Activated CD8-positive, alpha-beta T cell treated with anti-CD3 and anti-CD28 coated beads for 36 hours (primary cell): Measurements from ENCODE around the gene PRKAB2. TPM values are rescaled to one million over a fixed set of nuclear protein-coding genes. Genes with fewer than 3 reads are reported as not detected.

ENCODE experiments used
- ATAC-seq: fragments of 200-7000 bp; cut with Tn5 transposase; one replicate; pipeline ENCODE4 v1.10.0; 2021; ENCODE audit warnings: mild to moderate bottlenecking, moderate library complexity
- CTCF ChIA-PET: fragments of 350-600 bp; sonication (Branson Sonifier 250); formaldehyde crosslinking; loops from one replicate; lab custom pipeline; 2021; ENCODE audit warnings: antibody characterized with exemption; lab: Charles Lee
- POLR2A ChIA-PET: fragments of 350-600 bp; sonication (Branson Sonifier 250); formaldehyde crosslinking; loops from one replicate; lab custom pipeline; 2021; ENCODE audit warnings: antibody characterized with exemption; lab: Charles Lee
- DNase-seq: peaks from one replicate; pipeline ENCODE4 v3.0.0-alpha.2; 2020
- H3K27ac Mint-ChIP-seq: one replicate; pipeline ENCODE4 v1.8.0; 2021; ENCODE audit warnings: mild to moderate bottlenecking, mixed read lengths
- H3K27me3 Mint-ChIP-seq: one replicate; pipeline ENCODE4 v1.8.0; 2021; ENCODE audit warnings: mixed read lengths
- H3K36me3 Mint-ChIP-seq: one replicate; pipeline ENCODE4 v1.8.0; 2021; ENCODE audit warnings: low read depth, mixed read lengths
- H3K4me1 Mint-ChIP-seq: one replicate; pipeline ENCODE4 v1.8.0; 2021; ENCODE audit warnings: low read depth, mixed read lengths
- H3K4me3 Mint-ChIP-seq: one replicate; pipeline ENCODE4 v1.8.0; 2021; ENCODE audit warnings: mild to moderate bottlenecking, moderate library complexity, mixed read lengths
- H3K9me3 Mint-ChIP-seq: one replicate; pipeline ENCODE4 v1.8.0; 2021; ENCODE audit warnings: mixed read lengths
- intact Hi-C: fragments of 100-400 bp; cut with micrococcal nuclease; formaldehyde crosslinking; loops from one replicate; pipeline ENCODE4 v1.10.0; 2022
- total RNA-seq, 2 experiments: library from RNA; stranded (reverse); gene quantifications; one replicate each; pipeline ENCODE4 v1.2.3, GENCODE V29; 2021
- TF ChIP-seq, protein P1 (sequence below): fragments of 200-600 bp; IDR thresholded peaks from one replicate; pipeline ENCODE4 v1.8.0; 2022; ENCODE audit warnings: antibody characterized with exemption, mild to moderate bottlenecking

PRKAB2 gene
- total RNA-seq, 2 experiments from 2014 or later: 5.8 to 6.4 TPM

DNA sequence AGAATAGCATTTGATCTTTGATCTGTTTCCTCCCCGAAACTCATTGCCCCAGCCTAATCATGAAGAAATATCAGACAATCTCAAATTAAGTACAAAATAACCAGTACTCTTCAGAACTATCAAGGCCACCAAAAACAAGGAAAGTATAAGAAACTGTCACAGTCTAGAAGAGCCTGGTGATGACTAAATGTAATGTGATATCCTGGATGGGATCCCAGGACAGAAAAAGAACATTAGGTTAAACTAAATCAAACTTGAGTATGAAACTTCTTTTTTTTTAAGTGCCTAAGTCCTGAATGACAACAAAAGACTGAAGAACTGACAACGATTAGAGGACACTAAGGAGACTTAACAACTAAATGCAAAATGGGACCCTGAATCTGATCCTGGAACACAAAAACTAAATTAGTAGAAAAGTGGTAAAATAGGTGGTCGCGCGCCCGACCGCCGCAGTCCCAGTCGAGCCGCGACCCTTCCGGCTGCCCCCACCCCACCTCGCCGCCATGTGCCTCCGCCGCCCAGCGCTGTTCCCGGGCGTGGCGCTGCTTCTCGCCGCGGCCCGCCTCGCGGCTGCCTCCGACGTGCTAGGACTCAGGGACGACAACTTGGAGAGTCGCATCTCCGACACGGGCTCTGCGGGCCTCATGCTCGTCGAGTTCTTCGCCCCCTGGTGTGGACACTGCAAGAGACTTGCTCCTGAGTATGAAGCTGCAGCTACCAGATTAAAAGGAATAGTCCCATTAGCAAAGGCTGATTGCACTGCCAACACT is 5.5 kb upstream of the PRKAB2 start:
- POLR2A ChIA-PET: interaction anchor here (0.9 kb wide), 1 partner anchor 94 kb away, joined by 3 read pairs; no protein-coding TSS in a partner anchor
- no peak for ATAC-seq
- TF ChIP-seq, protein P1, sequence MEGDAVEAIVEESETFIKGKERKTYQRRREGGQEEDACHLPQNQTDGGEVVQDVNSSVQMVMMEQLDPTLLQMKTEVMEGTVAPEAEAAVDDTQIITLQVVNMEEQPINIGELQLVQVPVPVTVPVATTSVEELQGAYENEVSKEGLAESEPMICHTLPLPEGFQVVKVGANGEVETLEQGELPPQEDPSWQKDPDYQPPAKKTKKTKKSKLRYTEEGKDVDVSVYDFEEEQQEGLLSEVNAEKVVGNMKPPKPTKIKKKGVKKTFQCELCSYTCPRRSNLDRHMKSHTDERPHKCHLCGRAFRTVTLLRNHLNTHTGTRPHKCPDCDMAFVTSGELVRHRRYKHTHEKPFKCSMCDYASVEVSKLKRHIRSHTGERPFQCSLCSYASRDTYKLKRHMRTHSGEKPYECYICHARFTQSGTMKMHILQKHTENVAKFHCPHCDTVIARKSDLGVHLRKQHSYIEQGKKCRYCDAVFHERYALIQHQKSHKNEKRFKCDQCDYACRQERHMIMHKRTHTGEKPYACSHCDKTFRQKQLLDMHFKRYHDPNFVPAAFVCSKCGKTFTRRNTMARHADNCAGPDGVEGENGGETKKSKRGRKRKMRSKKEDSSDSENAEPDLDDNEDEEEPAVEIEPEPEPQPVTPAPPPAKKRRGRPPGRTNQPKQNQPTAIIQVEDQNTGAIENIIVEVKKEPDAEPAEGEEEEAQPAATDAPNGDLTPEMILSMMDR: no peak
- Mint-ChIP-seq H3K9me3 (peaks cover 13% of the 10 kb centered on the region), H3K4me3 (no peak overlapping the region), H3K4me1 (peaks cover 11% of the 10 kb centered on the region), H3K27me3 (no peaks in the 10 kb centered on the region), H3K36me3 (peaks cover 24% of the 10 kb centered on the region), H3K27ac (no peak overlapping the region)
- intact Hi-C loops: no loop called here
- no peak for DNase-seq
- CTCF ChIA-PET: interaction anchor here (1.6 kb wide), 1 partner anchor 12 kb away, joined by 4 read pairs; no protein-coding TSS in a partner anchor

DNA sequence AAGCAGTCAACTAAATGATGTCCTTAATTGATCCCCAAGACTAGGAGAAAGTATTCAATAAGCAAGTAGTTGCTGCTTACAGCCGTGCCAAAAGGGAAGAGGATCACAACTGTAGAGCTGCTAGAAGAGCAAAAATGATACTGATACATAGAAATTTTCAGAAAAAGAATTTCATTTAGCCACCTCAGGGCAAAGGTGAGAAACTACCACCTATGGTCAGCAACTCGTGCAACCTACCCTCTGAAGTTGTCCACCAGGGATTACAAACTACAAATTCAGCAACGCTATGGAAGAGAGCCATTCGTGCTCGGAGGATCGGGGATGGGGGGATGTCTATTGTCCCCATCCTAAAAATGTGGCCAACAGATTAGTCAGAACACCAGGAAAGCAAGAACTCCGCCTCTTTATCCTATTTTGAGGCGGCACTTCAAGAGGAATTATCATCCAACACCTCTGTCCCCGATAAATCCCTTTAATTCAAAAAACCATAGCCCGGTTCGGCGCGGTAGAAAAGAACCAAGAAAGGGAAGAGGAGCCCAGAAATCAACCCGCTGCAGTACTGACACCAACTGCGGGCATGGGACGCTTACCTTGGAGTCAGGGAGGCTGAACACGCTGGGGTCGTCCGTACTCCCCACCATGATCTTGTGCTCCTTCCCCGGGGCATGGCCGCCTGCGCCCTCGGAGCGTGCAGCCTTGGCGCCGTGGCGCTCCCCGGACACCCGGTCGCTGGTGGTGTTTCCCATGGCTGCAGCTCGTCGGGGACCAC is 687 bp downstream of the PRKAB2 start:
- intact Hi-C loops: loop anchor here (2.0 to 5.0 kb wide), 2 partner anchors 56 to 71 kb away; partner anchors contain the start of genes CHD1L and FMO5
- H3K4me1 Mint-ChIP-seq: peaks cover 38% of the 10 kb centered on the region
- no peak for ATAC-seq
- H3K36me3 Mint-ChIP-seq: peaks cover 19% of the 10 kb centered on the region
- no peaks in the 10 kb centered on the region for H3K27me3 Mint-ChIP-seq
- TF ChIP-seq, protein P1: no peak
- H3K4me3 Mint-ChIP-seq: peak overlapping the region; percentile 98
- DNase-seq: no peak
- CTCF ChIA-PET: interaction anchor here (0.8 to 6.6 kb wide), 4 partner anchors 10 to 72 kb away, joined by 3 to 80 read pairs (median 4); partner anchors contain the start of gene CHD1L
- H3K9me3 Mint-ChIP-seq: peaks cover 3% of the 10 kb centered on the region
- peak overlapping the region; percentile 89 for H3K27ac Mint-ChIP-seq
- POLR2A ChIA-PET: interaction anchor here (0.8 to 7.1 kb wide), 4 partner anchors 9 to 87 kb away, joined by 3 to 76 read pairs (median 6); no protein-coding TSS in a partner anchor

DNA sequence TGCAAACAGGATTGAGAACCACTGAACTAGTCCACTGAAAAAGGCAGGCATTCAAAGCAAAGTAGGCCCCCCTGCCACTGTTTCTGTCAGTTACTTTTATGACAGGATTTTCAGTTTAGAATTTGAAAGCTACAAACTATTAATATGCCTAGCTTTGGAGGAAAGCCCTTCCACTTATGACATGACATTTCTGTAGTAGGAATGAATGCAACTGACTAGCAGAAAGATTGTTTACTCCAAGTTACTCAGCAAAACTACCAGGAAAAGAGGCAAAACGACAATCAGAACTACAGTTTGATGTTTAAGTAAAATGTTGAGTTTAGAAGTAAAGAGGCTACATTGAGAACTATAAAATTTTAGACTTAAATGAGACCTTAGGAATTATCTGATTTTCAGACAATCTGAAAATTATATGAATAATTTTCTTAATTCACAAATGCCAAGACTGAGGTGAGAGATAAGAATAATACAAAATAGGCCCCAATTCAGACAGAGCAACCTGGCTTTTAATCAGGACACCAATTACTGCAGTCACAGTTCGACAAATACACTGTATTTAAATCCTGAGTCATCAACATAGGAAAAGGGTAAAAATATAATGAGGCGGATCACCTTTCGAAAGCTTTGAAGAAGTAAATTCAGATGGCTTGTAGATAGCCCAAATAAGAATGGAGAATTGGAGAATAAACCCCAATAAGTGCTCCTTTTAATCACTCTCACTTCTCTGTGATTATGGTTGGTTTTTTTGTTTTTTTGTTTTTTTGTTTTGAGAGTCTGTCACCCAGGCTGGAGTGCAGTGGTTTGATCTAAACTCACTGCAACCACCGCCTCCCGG is 2.2 kb downstream of the PRKAB2 start:
- intact Hi-C loops: loop anchor here (5.0 kb wide), 1 partner anchor 57 kb away; the partner anchor contains the start of gene FMO5
- H3K4me3 Mint-ChIP-seq: peak overlapping the region; percentile 98
- no peak for DNase-seq
- ChIA-PET POLR2A (interaction anchor here (7.1 kb wide), 1 partner anchor 85 kb away, joined by 76 read pairs; no protein-coding TSS in a partner anchor), CTCF (interaction anchor here (1.0 to 6.6 kb wide), 3 partner anchors 9 to 73 kb away, joined by 3 to 80 read pairs (median 6); partner anchors contain the start of gene CHD1L)
- H3K27me3 Mint-ChIP-seq: no peaks in the 10 kb centered on the region
- TF ChIP-seq, protein P1: no peak
- no peak overlapping the region for H3K27ac Mint-ChIP-seq
- no peak for ATAC-seq
- peaks cover 18% of the 10 kb centered on the region for H3K36me3 Mint-ChIP-seq
- H3K4me1 Mint-ChIP-seq: peaks cover 38% of the 10 kb centered on the region
- peaks cover 3% of the 10 kb centered on the region for H3K9me3 Mint-ChIP-seq

DNA sequence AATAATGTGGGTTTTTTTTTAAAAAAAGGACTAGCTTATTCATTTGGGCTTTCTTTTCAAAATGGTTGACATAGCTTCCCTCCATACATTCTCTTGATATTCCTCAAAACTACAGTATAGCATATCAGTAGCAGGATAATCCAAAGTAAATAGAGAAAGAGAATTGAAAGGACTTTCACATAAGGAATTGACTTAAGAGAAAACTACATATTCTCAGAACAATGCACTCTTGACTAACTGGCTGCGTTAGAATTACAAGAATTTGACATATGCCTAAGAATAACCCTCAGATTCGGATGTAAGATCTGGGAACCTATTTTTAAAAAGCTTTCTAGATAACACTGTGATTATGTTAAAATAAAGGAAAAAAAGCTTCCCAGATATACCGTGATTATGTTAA is 3.1 kb downstream of the PRKAB2 start:
- Mint-ChIP-seq H3K9me3 (peaks cover 3% of the 10 kb centered on the region), H3K4me1 (peaks cover 35% of the 10 kb centered on the region), H3K27ac (no peak overlapping the region), H3K27me3 (no peaks in the 10 kb centered on the region), H3K36me3 (peaks cover 17% of the 10 kb centered on the region), H3K4me3 (no peak overlapping the region)
- TF ChIP-seq, protein P1: no peak
- ATAC-seq (no peak), DNase-seq (no peak)
- intact Hi-C loops: no loop called here
- POLR2A ChIA-PET: interaction anchor here (7.1 kb wide), 1 partner anchor 84 kb away, joined by 76 read pairs; no protein-coding TSS in a partner anchor
- CTCF ChIA-PET: interaction anchor here (1.0 to 6.6 kb wide), 5 partner anchors 17 to 74 kb away, joined by 3 to 80 read pairs (median 3); partner anchors contain the start of genes CHD1L and FMO5
